Mesendoderm (in vitro differentiated cells): ENCODE measurements around the gene JAML.

Source experiments
- DNase-seq: peaks from one replicate; pipeline ENCODE4 v3.0.0; 2013
- H2AK5ac ChIP-seq: 2 replicates; pipeline ENCODE4 v1.6.1; 2013; ENCODE audit warnings: low read length, inconsistent platforms
- H2BK120ac ChIP-seq: 2 replicates; pipeline ENCODE4 v1.6.1; 2013; ENCODE audit warnings: low read depth, mild to moderate bottlenecking, low read length, moderate library complexity, mixed read lengths
- H2BK15ac ChIP-seq: replicated peaks from 2 replicates; pipeline ENCODE4 v1.6.1; 2013; ENCODE audit warnings: low read depth, mild to moderate bottlenecking, moderate library complexity
- H2BK5ac ChIP-seq: 2 replicates; pipeline ENCODE4 v1.6.1; 2013; ENCODE audit warnings: low read length, inconsistent platforms
- H3K18ac ChIP-seq: 2 replicates; pipeline ENCODE4 v1.6.1; 2013; ENCODE audit warnings: mild to moderate bottlenecking, low read length, mixed read lengths
- H3K23ac ChIP-seq: one replicate; pipeline ENCODE4 v1.6.1; 2013; ENCODE audit warnings: low read length
- H3K27ac ChIP-seq: 2 replicates; pipeline ENCODE4 v1.5.1; 2013; ENCODE audit warnings: low read depth, mild to moderate bottlenecking, inconsistent platforms, low read length, moderate library complexity
- H3K27me3 ChIP-seq: 2 replicates; pipeline ENCODE4 v1.6.1; 2013; ENCODE audit warnings: low read length, control low read depth, mild to moderate bottlenecking, inconsistent platforms; ENCODE audit not compliant: insufficient read depth, poor library complexity
- H3K36me3 ChIP-seq: 2 replicates; pipeline ENCODE4 v1.6.1; 2013; ENCODE audit warnings: low read length, inconsistent platforms; ENCODE audit not compliant: control insufficient read depth, insufficient read depth
- H3K4ac ChIP-seq: one replicate; pipeline ENCODE4 v1.6.1; 2013; ENCODE audit warnings: low read depth, mild to moderate bottlenecking, low read length, moderate library complexity
- H3K4me1 ChIP-seq: 2 replicates; pipeline ENCODE4 v1.6.1; 2013; ENCODE audit warnings: low read depth, low read length, inconsistent platforms; ENCODE audit not compliant: control insufficient read depth
- H3K4me2 ChIP-seq: 2 replicates; pipeline ENCODE4 v1.6.1; 2013; ENCODE audit warnings: low read length
- H3K4me3 ChIP-seq: 2 replicates; pipeline ENCODE4 v1.5.1; 2013; ENCODE audit warnings: mild to moderate bottlenecking, low read length
- H3K56ac ChIP-seq: one replicate; pipeline ENCODE4 v1.6.1; 2013; ENCODE audit warnings: low read length
- H3K79me1 ChIP-seq: 2 replicates; pipeline ENCODE4 v1.6.1; 2013; ENCODE audit warnings: low read length, inconsistent platforms
- H3K79me2 ChIP-seq: 2 replicates; pipeline ENCODE4 v1.6.1; 2013; ENCODE audit warnings: mild to moderate bottlenecking, low read length; ENCODE audit not compliant: control insufficient read depth, insufficient read depth
- H3K9ac ChIP-seq: 2 replicates; pipeline ENCODE4 v1.6.1; 2013; ENCODE audit warnings: low read length, inconsistent platforms
- H4K5ac ChIP-seq: one replicate; pipeline ENCODE4 v1.6.1; 2013; ENCODE audit warnings: low read length
- H4K8ac ChIP-seq: one replicate; pipeline ENCODE4 v1.6.1; 2013; ENCODE audit warnings: low read depth, mild to moderate bottlenecking, control low read depth, low read length, moderate library complexity
- WGBS: extraction: QIAGEN DNeasy Blood & Tissue Kit; methylation state at CpG from one replicate; pipeline ENCODE4 v1.1.7; 2013; ENCODE audit warnings: low lambda C conversion rate, missing lambda C conversion rate; ENCODE audit not compliant: insufficient coverage; ENCODE audit errors: extremely low coverage; 5-methylcytosine and 5-hydroxymethylcytosine counted together

JAML gene

DNA sequence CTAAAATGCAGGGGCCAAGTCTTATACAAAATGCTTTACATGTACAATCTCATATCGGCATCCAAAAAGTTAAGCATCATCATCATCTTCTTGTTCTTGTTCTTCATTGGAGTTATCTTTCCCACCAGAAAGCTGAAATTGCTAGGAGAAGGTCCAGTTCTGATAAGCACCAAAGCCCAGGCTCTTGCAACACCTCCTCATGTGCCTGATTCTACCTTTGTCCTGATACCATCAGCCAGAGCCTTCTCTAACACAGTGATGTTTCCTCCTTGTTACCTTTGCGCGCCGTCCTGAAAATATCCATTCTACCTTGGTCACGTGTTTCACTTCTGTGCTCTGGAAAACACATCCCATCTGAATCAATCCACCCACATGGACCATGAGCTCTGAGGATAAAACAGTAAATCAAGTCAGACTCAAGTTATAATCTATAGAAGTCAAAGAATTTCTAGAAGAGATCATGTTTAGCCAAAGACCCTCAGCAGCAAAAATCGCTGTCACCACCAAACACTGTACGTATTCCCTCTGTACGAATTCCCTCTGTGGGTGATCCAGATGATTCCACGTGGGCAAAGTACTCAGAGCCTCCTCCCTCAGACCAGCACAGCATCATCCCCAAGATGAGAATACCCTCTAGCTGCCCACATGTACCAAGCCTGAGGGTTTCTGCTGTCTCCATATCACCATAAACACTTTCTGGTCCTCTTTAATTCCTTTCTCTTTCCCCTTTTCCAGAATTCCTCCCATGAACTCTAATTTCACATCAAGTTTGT, 19.0 kb downstream of the JAML start:
- Histone ChIP-seq H3K18ac (no peak overlapping the region), H3K79me1 (no peaks in the 10 kb centered on the region), H3K23ac (no peak overlapping the region), H3K27ac (no peak overlapping the region), H3K79me2 (no peaks in the 10 kb centered on the region), H3K4ac (no peak overlapping the region), H4K5ac (no peak overlapping the region), H2BK120ac (no peak overlapping the region), H4K8ac (no peak overlapping the region), H3K4me3 (no peak overlapping the region), H3K4me2 (no peak overlapping the region), H3K27me3 (no peaks in the 10 kb centered on the region), H3K36me3 (no peaks in the 10 kb centered on the region), H3K4me1 (peaks cover 2% of the 10 kb centered on the region), H2BK15ac (no peak overlapping the region), H3K9ac (no peak overlapping the region), H2BK5ac (no peak overlapping the region), H2AK5ac (no peak overlapping the region), H3K56ac (no peak overlapping the region)
- no peak for DNase-seq
- no CpG with 5 or more reads among the region's 9 CpGs for WGBS

- WGBS, result no CpG with 5 or more reads among the region's 7 CpGs
Measured at GRCh38 chr11:118202599-118203422, 22.0 kb downstream of the JAML start.

GRCh38 chr11:118201966-118202365, 22.8 kb downstream of the JAML start:
- Histone ChIP-seq H2BK15ac (no peak overlapping the region), H4K8ac (no peak overlapping the region), H3K27me3 (no peaks in the 10 kb centered on the region), H3K36me3 (no peaks in the 10 kb centered on the region), H3K79me1 (no peaks in the 10 kb centered on the region), H3K4me1 (no peaks in the 10 kb centered on the region), H2AK5ac (no peak overlapping the region), H2BK120ac (no peak overlapping the region), H3K18ac (no peak overlapping the region), H3K79me2 (no peaks in the 10 kb centered on the region), H3K27ac (no peak overlapping the region), H3K9ac (no peak overlapping the region), H3K4ac (no peak overlapping the region), H4K5ac (no peak overlapping the region), H3K4me2 (no peak overlapping the region), H3K4me3 (no peak overlapping the region), H3K56ac (no peak overlapping the region), H3K23ac (no peak overlapping the region), H2BK5ac (no peak overlapping the region)
- WGBS, result no CpG with 5 or more reads among the region's 2 CpGs
- DNase-seq, result no peak

More at GRCh38 chr11:118202599-118203422, 22.0 kb downstream of the JAML start:
- Histone ChIP-seq H3K4me2 (no peak overlapping the region), H3K79me1 (no peaks in the 10 kb centered on the region), H3K27ac (no peak overlapping the region), H3K9ac (no peak overlapping the region), H2BK120ac (no peak overlapping the region), H2AK5ac (no peak overlapping the region), H3K4ac (no peak overlapping the region), H3K36me3 (no peaks in the 10 kb centered on the region), H2BK5ac (no peak overlapping the region), H3K79me2 (no peaks in the 10 kb centered on the region), H4K8ac (no peak overlapping the region), H3K18ac (no peak overlapping the region), H4K5ac (no peak overlapping the region), H2BK15ac (no peak overlapping the region), H3K4me1 (no peaks in the 10 kb centered on the region), H3K23ac (no peak overlapping the region), H3K4me3 (no peak overlapping the region), H3K27me3 (no peaks in the 10 kb centered on the region), H3K56ac (no peak overlapping the region)
- no peak for DNase-seq

- no peaks in the 10 kb centered on the region for H3K79me1 ChIP-seq
Measured at GRCh38 chr11:118200901-118201680, 23.7 kb downstream of the JAML start.

GRCh38 chr11:118200497-118200896, 24.3 kb downstream of the JAML start:
- no peak overlapping the region for H3K27ac ChIP-seq

More at GRCh38 chr11:118200901-118201680, 23.7 kb downstream of the JAML start:
- no peak overlapping the region for H4K5ac ChIP-seq
- no peaks in the 10 kb centered on the region for H3K36me3 ChIP-seq
- no peak overlapping the region for H2AK5ac ChIP-seq
- no peak overlapping the region for H2BK15ac ChIP-seq
- no peak overlapping the region for H3K4me3 ChIP-seq
- H4K8ac ChIP-seq, result no peak overlapping the region
- H3K23ac ChIP-seq, result no peak overlapping the region
- H3K56ac ChIP-seq, result no peak overlapping the region
- no peak overlapping the region for H3K18ac ChIP-seq
- no peaks in the 10 kb centered on the region for H3K4me1 ChIP-seq
- H3K9ac ChIP-seq, result no peak overlapping the region
- DNase-seq, result no peak
- no peak overlapping the region for H2BK120ac ChIP-seq
- H3K4ac ChIP-seq, result no peak overlapping the region
- H2BK5ac ChIP-seq, result no peak overlapping the region
- no peak overlapping the region for H3K27ac ChIP-seq
- H3K4me2 ChIP-seq, result no peak overlapping the region
- H3K27me3 ChIP-seq, result no peaks in the 10 kb centered on the region
- WGBS, result no CpG with 5 or more reads among the region's 9 CpGs
- no peaks in the 10 kb centered on the region for H3K79me2 ChIP-seq

More at GRCh38 chr11:118200497-118200896, 24.3 kb downstream of the JAML start:
- H4K5ac ChIP-seq, result no peak overlapping the region
- no peak overlapping the region for H3K9ac ChIP-seq
- H3K23ac ChIP-seq, result no peak overlapping the region
- H3K79me1 ChIP-seq, result no peaks in the 10 kb centered on the region
- H4K8ac ChIP-seq, result no peak overlapping the region
- H3K36me3 ChIP-seq, result no peaks in the 10 kb centered on the region
- no peak overlapping the region for H3K18ac ChIP-seq
- WGBS, result no CpG with 5 or more reads among the region's 5 CpGs
- no peak overlapping the region for H2AK5ac ChIP-seq
- DNase-seq, result no peak
- no peak overlapping the region for H3K4ac ChIP-seq
- H3K79me2 ChIP-seq, result no peaks in the 10 kb centered on the region
- H2BK120ac ChIP-seq, result no peak overlapping the region
- H2BK5ac ChIP-seq, result no peak overlapping the region
- H3K56ac ChIP-seq, result no peak overlapping the region
- no peaks in the 10 kb centered on the region for H3K27me3 ChIP-seq
- no peak overlapping the region for H3K4me3 ChIP-seq
- H3K4me1 ChIP-seq, result no peaks in the 10 kb centered on the region
- no peak overlapping the region for H3K4me2 ChIP-seq
- no peak overlapping the region for H2BK15ac ChIP-seq
